Esophagus muscularis mucosa (tissue), 4 donors: ENCODE results near the gene TAS2R40. TPM values are rescaled to one million over a fixed set of nuclear protein-coding genes. Genes with fewer than 3 reads are reported as not detected.

Experiments used
- DNase-seq: peaks from one replicate; pipeline ENCODE4 v3.0.0-alpha.2; 2017; ENCODE audit errors: extremely low spot score
- H3K27ac ChIP-seq, 4 donors: fragments of 200-600 bp; sonication (generic); replicated peaks in 1 of 4; 1 replicate in 3 of 4; 2 replicates in 1 of 4; pipeline ENCODE4 v1.5.1; 2016 to 2019; ENCODE audit warnings: mild to moderate bottlenecking in 1 of 4
- H3K27me3 ChIP-seq, 4 donors: fragments of 200-600 bp; sonication (generic); one replicate each; pipeline versions ENCODE4 v1.5.1 to v1.6.0; 2016 to 2019
- H3K36me3 ChIP-seq, 4 donors: fragments of 200-600 bp; sonication (generic); one replicate each; pipeline ENCODE4 v1.5.1; 2016 to 2019
- H3K4me1 ChIP-seq, 4 donors: fragments of 200-600 bp; sonication (generic); one replicate each; pipeline ENCODE4 v1.5.1; 2016 to 2019
- H3K4me3 ChIP-seq, 4 donors: fragments of 200-600 bp; sonication (generic); 1 replicate in 2 of 4; 2 replicates in 2 of 4; pipeline ENCODE4 v1.5.1; 2016 to 2019; ENCODE audit warnings: mild to moderate bottlenecking in 4 of 4, moderate library complexity in 1 of 4
- H3K9me3 ChIP-seq, 4 donors: fragments of 200-600 bp; sonication (generic); 1 replicate in 3 of 4; 2 replicates in 1 of 4; pipeline ENCODE4 v1.5.1; 2016 to 2019
- CTCF ChIP-seq, 3 experiments: fragments of 200-600 bp in 2 of 3; fragments of 450-650 bp in 1 of 3; sonication (generic) in 2 of 3; IDR thresholded peaks; one replicate each; pipeline ENCODE4 v1.5.1; 2017 to 2019; ENCODE audit warnings: antibody characterized with exemption in 3 of 3, mild to moderate bottlenecking in 2 of 3, moderate library complexity in 1 of 3
- EP300 ChIP-seq: sonication (generic); formaldehyde crosslinking; IDR thresholded peaks from one replicate; pipeline ENCODE4 v1.6.1; 2017; ENCODE audit warnings: antibody characterized with exemption
- POLR2A ChIP-seq: fragments of 450-650 bp; IDR thresholded peaks from one replicate; pipeline ENCODE4 v1.6.1; 2017; ENCODE audit warnings: antibody characterized with exemption, moderate library complexity, mild to moderate bottlenecking, low read depth
- POLR2AphosphoS5 ChIP-seq, 2 donors: sonication (generic); formaldehyde crosslinking; IDR thresholded peaks; one replicate each; pipeline ENCODE4 v1.6.1; 2017; ENCODE audit warnings: antibody characterized with exemption in 2 of 2
- whole genome bisulfite sequencing: methylation state at CpG from one replicate; pipeline ENCODE4 v1.1.5; 2018; 5-methylcytosine and 5-hydroxymethylcytosine counted together
- intact Hi-C: fragments of 100-400 bp; cut with DNase I; formaldehyde crosslinking; loops from one replicate; pipeline ENCODE4 v1.15.1; 2023
- total RNA-seq, 4 donors: library from RNA; depleted of rRNA; stranded (reverse); fragments of >200 nt; gene quantifications; one replicate each; pipeline versions ENCODE4 v1.1.0 to v1.2.1, GENCODE V29; 2016

Gene TAS2R40
- total RNA-seq, 4 donors from 2014 or later: not detected

GRCh38 chr7:143240291-143241168 is 18.7 kb downstream of the TAS2R40 start:
- intact Hi-C loops: loop anchor here (1.0 kb wide), 1 partner anchor 176 kb away; no protein-coding TSS in a partner anchor
- no peak for DNase-seq
- H3K4me1 ChIP-seq: peaks cover 0 to 5% (median 3%) of the 10 kb centered on the region in 4 donors
- no peaks in the 10 kb centered on the region for H3K27me3 ChIP-seq
- peaks cover 0 to 18% (median 9%) of the 10 kb centered on the region in 4 donors for H3K9me3 ChIP-seq
- no peaks in the 10 kb centered on the region for H3K36me3 ChIP-seq
- peak; percentile 90 to 96 (median 91) for TF ChIP-seq CTCF (IDR thresholded peaks at IDR 0.05)
- no peak for TF ChIP-seq POLR2AphosphoS5 (IDR thresholded peaks at IDR 0.05)
- no peak overlapping the region for H3K4me3 ChIP-seq
- 21% methylated on average over 9 of the region's 9 CpGs for WGBS
- no peak overlapping the region for H3K27ac ChIP-seq

- WGBS: 80% methylated on average over 11 of the region's 11 CpGs
- intact Hi-C loops: no loop called here
- Histone ChIP-seq H3K36me3 (no peaks in the 10 kb centered on the region), H3K27me3 (no peaks in the 10 kb centered on the region), H3K4me3 (no peak overlapping the region), H3K27ac (no peak overlapping the region), H3K4me1 (peaks cover 0 to 5% (median 3%) of the 10 kb centered on the region in 4 donors), H3K9me3 (peaks cover 0 to 4% (median 1%) of the 10 kb centered on the region in 4 donors)
- peak; percentile 74 for DNase-seq
- TF ChIP-seq POLR2A: no peak
Measured at GRCh38 chr7:143242306-143242705, 20.5 kb downstream of the TAS2R40 start.

- H3K9me3 ChIP-seq: no peaks in the 10 kb centered on the region
- H3K27me3 ChIP-seq: no peaks in the 10 kb centered on the region
- H3K27ac ChIP-seq: no peak overlapping the region
- DNase-seq: no peak
- intact Hi-C loops: no loop called here
- H3K36me3 ChIP-seq: no peaks in the 10 kb centered on the region
- H3K4me3 ChIP-seq: no peak overlapping the region
- peaks cover 0 to 5% (median 3%) of the 10 kb centered on the region in 4 donors for H3K4me1 ChIP-seq
- TF ChIP-seq POLR2A (no peak), CTCF (IDR thresholded peaks at IDR 0.05) (no peak), EP300 (no peak), POLR2AphosphoS5 (IDR thresholded peaks at IDR 0.05) (no peak)
- WGBS: 72% methylated on average over 7 of the region's 7 CpGs
Measured at GRCh38 chr7:143243111-143243510, 21.3 kb downstream of the TAS2R40 start.

GRCh38 chr7:143243614-143244013 is 21.8 kb downstream of the TAS2R40 start:
- DNase-seq: peak; percentile 39
- Histone ChIP-seq H3K36me3 (no peaks in the 10 kb centered on the region), H3K27ac (no peak overlapping the region), H3K4me3 (no peak overlapping the region), H3K9me3 (no peaks in the 10 kb centered on the region), H3K27me3 (no peaks in the 10 kb centered on the region), H3K4me1 (peaks cover 0 to 5% (median 3%) of the 10 kb centered on the region in 4 donors)
- 53% methylated on average over 3 of the region's 3 CpGs for WGBS
- intact Hi-C loops: no loop called here
- TF ChIP-seq POLR2AphosphoS5 (IDR thresholded peaks at IDR 0.05) (no peak), CTCF (IDR thresholded peaks at IDR 0.05) (no peak), POLR2A (no peak), EP300 (no peak)

- no peaks in the 10 kb centered on the region for H3K9me3 ChIP-seq
- WGBS: 56% methylated on average over 1 of the region's 1 CpG
- H3K27ac ChIP-seq: no peak overlapping the region
- no peaks in the 10 kb centered on the region for H3K27me3 ChIP-seq
- H3K4me1 ChIP-seq: peaks cover 0 to 5% (median 3%) of the 10 kb centered on the region in 4 donors
- intact Hi-C loops: no loop called here
- no peak overlapping the region for H3K4me3 ChIP-seq
- no peak for DNase-seq
- H3K36me3 ChIP-seq: no peaks in the 10 kb centered on the region
- TF ChIP-seq EP300: no peak
- no peak for TF ChIP-seq CTCF (IDR thresholded peaks at IDR 0.05)
- no peak for TF ChIP-seq POLR2A
- TF ChIP-seq POLR2AphosphoS5 (IDR thresholded peaks at IDR 0.05): no peak
Measured at GRCh38 chr7:143244321-143244720, 22.5 kb downstream of the TAS2R40 start.
